OCI-LY3 (cell line): ENCODE measurements around the gene ITPR1.

Experiments used
- H2AFZ ChIP-seq: fragments of 200-600, 300-600 bp; shearing (Covaris generic); 2 replicates; pipeline ENCODE4 v1.6.0; 2014; ENCODE audit warnings: antibody characterized with exemption, low read depth, low read length
- H3K27ac ChIP-seq: fragments of 200-600, 300-600 bp; sonication (generic); 2 replicates; pipeline ENCODE4 v1.5.1; 2014; ENCODE audit warnings: mild to moderate bottlenecking, low read length, moderate library complexity, mixed read lengths
- H3K27me3 ChIP-seq: fragments of 200-600, 300-600 bp; sonication (generic); 2 replicates; pipeline ENCODE4 v1.6.1; 2014; ENCODE audit warnings: low read depth, low read length, mixed read lengths
- H3K36me3 ChIP-seq: fragments of 200-600, 300-600 bp; sonication (generic); replicated peaks from 2 replicates; pipeline ENCODE3; 2014; ENCODE audit warnings: low read depth, low read length, mixed read lengths
- H3K4me1 ChIP-seq: fragments of 300-600, 200-600 bp; sonication (generic); 2 replicates; pipeline ENCODE4 v1.6.1; 2014; ENCODE audit warnings: low read length, mixed read lengths
- H3K4me2 ChIP-seq: fragments of 200-600, 300-600 bp; sonication (generic); 2 replicates; pipeline ENCODE4 v1.6.1; 2014; ENCODE audit warnings: low read length, mixed read lengths
- H3K4me3 ChIP-seq: fragments of 300-600, 200-600 bp; sonication (generic); 2 replicates; pipeline ENCODE4 v1.5.1; 2014; ENCODE audit warnings: antibody characterized with exemption, mild to moderate bottlenecking, low read length, moderate library complexity
- H3K79me2 ChIP-seq: fragments of 300-600, 200-600 bp; shearing (Covaris generic); 2 replicates; pipeline ENCODE4 v1.6.1; 2014; ENCODE audit warnings: mild to moderate bottlenecking, low read length, mixed read lengths
- H3K9ac ChIP-seq: fragments of 300-600, 200-600 bp; shearing (Covaris generic); 2 replicates; pipeline ENCODE4 v1.6.0; 2014; ENCODE audit warnings: mild to moderate bottlenecking, low read length, moderate library complexity
- H3K9me3 ChIP-seq: fragments of 200-600, 300-600 bp; shearing (Covaris generic); 2 replicates; pipeline ENCODE4 v1.6.1; 2014; ENCODE audit warnings: low read length, mixed read lengths; ENCODE audit not compliant: insufficient read depth
- H4K20me1 ChIP-seq: fragments of 200-600, 300-600 bp; sonication (generic); 2 replicates; pipeline ENCODE4 v1.6.1; 2016; ENCODE audit warnings: low read length, mixed read lengths; ENCODE audit not compliant: insufficient read depth
- CTCF ChIP-seq: fragments of 200-600, 300-600 bp; sonication (generic); IDR thresholded peaks from 2 replicates; pipeline ENCODE4 v1.5.1; 2014; ENCODE audit warnings: antibody characterized with exemption, low read length, low read depth
- EZH2phosphoT487 ChIP-seq: fragments of 200-600 bp; shearing (Covaris generic); IDR thresholded peaks from 2 replicates; pipeline ENCODE4 v1.6.1; 2018; ENCODE audit warnings: antibody characterized with exemption, mixed run types, low read depth

Gene ITPR1

GRCh38 chr3:4768021-4768420 is 274.9 kb downstream of the ITPR1 start:
- Histone ChIP-seq H3K4me3 (no peak overlapping the region), H3K9ac (no peak overlapping the region), H3K79me2 (no peaks in the 10 kb centered on the region), H3K27ac (no peak overlapping the region), H4K20me1 (no peaks in the 10 kb centered on the region), H3K9me3 (no peaks in the 10 kb centered on the region), H3K27me3 (no peaks in the 10 kb centered on the region), H3K36me3 (no peaks in the 10 kb centered on the region), H2AFZ (no peak overlapping the region), H3K4me2 (no peak overlapping the region), H3K4me1 (no peaks in the 10 kb centered on the region)
- TF ChIP-seq CTCF, result no peak
- TF ChIP-seq EZH2phosphoT487, result no peak

GRCh38 chr3:4768521-4768920 is 275.4 kb downstream of the ITPR1 start:
- H3K79me2 ChIP-seq, result no peaks in the 10 kb centered on the region
- no peak overlapping the region for H3K9ac ChIP-seq
- no peaks in the 10 kb centered on the region for H3K27me3 ChIP-seq
- no peak overlapping the region for H3K27ac ChIP-seq
- H3K36me3 ChIP-seq, result no peaks in the 10 kb centered on the region
- no peak overlapping the region for H2AFZ ChIP-seq
- H4K20me1 ChIP-seq, result no peaks in the 10 kb centered on the region
- H3K4me1 ChIP-seq, result no peaks in the 10 kb centered on the region
- H3K9me3 ChIP-seq, result no peaks in the 10 kb centered on the region
- no peak overlapping the region for H3K4me3 ChIP-seq
- TF ChIP-seq EZH2phosphoT487 (no peak), CTCF (no peak)
- H3K4me2 ChIP-seq, result no peak overlapping the region

GRCh38 chr3:4770561-4770960 is 277.4 kb downstream of the ITPR1 start:
- Histone ChIP-seq H3K9me3 (no peaks in the 10 kb centered on the region), H3K4me3 (no peak overlapping the region), H3K27ac (no peak overlapping the region), H3K4me2 (no peak overlapping the region), H3K36me3 (no peaks in the 10 kb centered on the region), H3K4me1 (peaks cover 4% of the 10 kb centered on the region), H3K79me2 (no peaks in the 10 kb centered on the region), H3K27me3 (no peaks in the 10 kb centered on the region), H4K20me1 (no peaks in the 10 kb centered on the region), H3K9ac (no peak overlapping the region), H2AFZ (no peak overlapping the region)
- TF ChIP-seq EZH2phosphoT487 (no peak), CTCF (no peak)

GRCh38 chr3:4771243-4771642 is 278.1 kb downstream of the ITPR1 start:
- Histone ChIP-seq H4K20me1 (no peaks in the 10 kb centered on the region), H2AFZ (no peak overlapping the region), H3K36me3 (no peaks in the 10 kb centered on the region), H3K4me1 (peaks cover 11% of the 10 kb centered on the region), H3K79me2 (no peaks in the 10 kb centered on the region), H3K9ac (no peak overlapping the region), H3K4me3 (no peak overlapping the region), H3K9me3 (no peaks in the 10 kb centered on the region), H3K27ac (no peak overlapping the region), H3K27me3 (no peaks in the 10 kb centered on the region), H3K4me2 (no peak overlapping the region)
- TF ChIP-seq CTCF, result no peak
- TF ChIP-seq EZH2phosphoT487, result no peak
